Cardiac fibroblast (primary cell): ENCODE data around the gene ST6GALNAC4.

Experiments
- DNase-seq, 2 donors: peaks; one replicate each; pipeline versions ENCODE4 v3.0.0 to v3.0.0-alpha.2; 2010; ENCODE audit warnings: low read depth in 2 of 2
- H3K4me3 ChIP-seq, 2 donors: replicated peaks in 1 of 2; 1 replicate in 1 of 2; 2 replicates in 1 of 2; pipeline ENCODE4 v1.5.1; 2011; ENCODE audit warnings: low read depth in 2 of 2, low read length in 2 of 2, mild to moderate bottlenecking in 2 of 2, moderate library complexity in 1 of 2
- CTCF ChIP-seq: IDR thresholded peaks from one replicate; pipeline ENCODE4 v1.5.1; 2011; ENCODE audit warnings: low read depth, mild to moderate bottlenecking, low read length, inconsistent platforms

The ST6GALNAC4 gene

GRCh38 chr9:127916720-127917581 lies at the start of gene ST6GALNAC4:
ST6GALNAC4 (minus strand) TSS chr9:127917041; CDS start chr9:127916419, 622 bp downstream.
- DNase-seq, result peak; percentile 92 to 96
- no peak for TF ChIP-seq CTCF
- peak within 1 kb of the TSS; percentile 71 to 79 for H3K4me3 ChIP-seq

GRCh38 chr9:127965953-127966352 lies 49.1 kb upstream of the ST6GALNAC4 start:
- no peak for DNase-seq
- no peak for TF ChIP-seq CTCF
- peak overlapping the region in 1 of 2 donors; percentile 9 for H3K4me3 ChIP-seq

- no peak overlapping the region for H3K4me3 ChIP-seq
- TF ChIP-seq CTCF, result no peak
These were observed 46.7 kb upstream of the ST6GALNAC4 start for GRCh38 chr9:127963359-127964064.

GRCh38 chr9:127963041-127963358 lies 46.2 kb upstream of the ST6GALNAC4 start:
- no peak for DNase-seq
- TF ChIP-seq CTCF, result no peak
- no peak overlapping the region for H3K4me3 ChIP-seq

More at GRCh38 chr9:127963359-127964064, 46.7 kb upstream of the ST6GALNAC4 start:
- no peak for DNase-seq

- no peak for TF ChIP-seq CTCF
- H3K4me3 ChIP-seq, result no peak overlapping the region
- DNase-seq, result no peak
These were observed 45.4 kb upstream of the ST6GALNAC4 start for GRCh38 chr9:127962278-127962677.

GRCh38 chr9:127961613-127962155 lies 44.8 kb upstream of the ST6GALNAC4 start:
- H3K4me3 ChIP-seq, result no peak overlapping the region
- DNase-seq, result no peak
- no peak for TF ChIP-seq CTCF
